ENCODE measurements around the gene RGS8.

Gene RGS8

GRCh38 chr1:182671750-182672486 lies 12.5 kb downstream of the RGS8 start:
- DNase-seq (ENCODE audit: low spot score), result no peak

- no peak for DNase-seq (ENCODE audit: low spot score)
Measured at GRCh38 chr1:182670032-182670749, 14.2 kb downstream of the RGS8 start.

- DNase-seq (ENCODE audit: low spot score), result no peak
Measured at GRCh38 chr1:182669266-182669665, 15.1 kb downstream of the RGS8 start.

- DNase-seq (ENCODE audit: low spot score), result no peak
Measured at GRCh38 chr1:182668521-182669054, 15.8 kb downstream of the RGS8 start.

GRCh38 chr1:182667848-182668505 lies 16.4 kb downstream of the RGS8 start:
- no peak for DNase-seq (ENCODE audit: low spot score)

- DNase-seq (ENCODE audit: low spot score), result no peak
Measured at GRCh38 chr1:182666706-182667105, 17.7 kb downstream of the RGS8 start.

- no peak for DNase-seq (ENCODE audit: low spot score)
Measured at GRCh38 chr1:182664296-182664695, 20.1 kb downstream of the RGS8 start.

- no peak for DNase-seq (ENCODE audit: low spot score)
Measured at GRCh38 chr1:182662956-182663355, 21.4 kb downstream of the RGS8 start.

GRCh38 chr1:182662121-182662890 lies 22.1 kb downstream of the RGS8 start:
- DNase-seq (ENCODE audit: low spot score), result no peak

- no peak for DNase-seq (ENCODE audit: low spot score)
Measured at GRCh38 chr1:182658055-182658454, 26.3 kb downstream of the RGS8 start.

- DNase-seq (ENCODE audit: low spot score), result no peak
Measured at GRCh38 chr1:182656842-182657397, 27.5 kb downstream of the RGS8 start.

GRCh38 chr1:182653986-182654385 lies 30.4 kb downstream of the RGS8 start:
- no peak for DNase-seq (ENCODE audit: low spot score)

GRCh38 chr1:182652933-182653332 lies 31.5 kb downstream of the RGS8 start:
- no peak for DNase-seq (ENCODE audit: low spot score)

GRCh38 chr1:182651339-182651724 lies 33.1 kb downstream of the RGS8 start:
- no peak for DNase-seq (ENCODE audit: low spot score)

- peak; percentile 44 for DNase-seq (ENCODE audit: low spot score)
Measured at GRCh38 chr1:182650678-182651338, 33.6 kb downstream of the RGS8 start.

- peak; percentile 74 for DNase-seq (ENCODE audit: low spot score)
Measured at GRCh38 chr1:182649041-182649440, 35.3 kb downstream of the RGS8 start.

GRCh38 chr1:182646739-182647138 lies 37.6 kb downstream of the RGS8 start:
- no peak for DNase-seq (ENCODE audit: low spot score)

- peak; percentile 60 for DNase-seq (ENCODE audit: low spot score)
Measured at GRCh38 chr1:182644886-182645285, 39.5 kb downstream of the RGS8 start.

GRCh38 chr1:182643699-182644098 lies 40.7 kb downstream of the RGS8 start:
- DNase-seq (ENCODE audit: low spot score), result no peak

- DNase-seq (ENCODE audit: low spot score), result no peak
Measured at GRCh38 chr1:182642461-182642860, 41.9 kb downstream of the RGS8 start.

- DNase-seq (ENCODE audit: low spot score), result no peak
Measured at GRCh38 chr1:182641561-182641960, 42.8 kb downstream of the RGS8 start.
